Kidney (tissue), 14 donors: Measurements from ENCODE around the gene HOXD3. TPM values are rescaled to one million over a fixed set of nuclear protein-coding genes. Genes with fewer than 3 reads are reported as not detected.
A peak's percentile ranks its signal among the peaks of the same experiment; 100 is the strongest.

Experiments used
- DNase-seq, 5 donors: peaks; one replicate each; pipeline ENCODE4 v3.0.0-alpha.2; 2013 to 2020
- FAIRE-seq: peaks from 2 replicates; lab custom pipeline; 2012; peaks lifted over from hg19 to GRCh38; lab: Jason Lieb, UNC
- H3K27ac ChIP-seq, 2 donors: one replicate each; pipeline ENCODE4 v1.7.0; 2013; ENCODE audit warnings: low read depth in 2 of 2, low read length in 2 of 2, inconsistent platforms in 1 of 2
- H3K27me3 ChIP-seq: one replicate; pipeline ENCODE4 v1.7.1; 2013; ENCODE audit warnings: low read length, inconsistent platforms; ENCODE audit not compliant: control insufficient read depth, insufficient read depth
- H3K36me3 ChIP-seq, 3 donors: one replicate each; pipeline versions ENCODE4 v1.7.0 to v1.7.1; 2013; ENCODE audit warnings: low read length in 3 of 3, control low read depth in 1 of 3, inconsistent platforms in 1 of 3; ENCODE audit not compliant: insufficient read depth in 3 of 3, control insufficient read depth in 2 of 3
- H3K4me1 ChIP-seq, 3 donors: one replicate each; pipeline versions ENCODE4 v1.7.0 to v1.7.1; 2013; ENCODE audit warnings: low read length in 3 of 3, inconsistent platforms in 1 of 3, low read depth in 1 of 3; ENCODE audit not compliant: control insufficient read depth in 2 of 3, insufficient read depth in 2 of 3
- H3K4me3 ChIP-seq, 3 donors: one replicate each; pipeline versions ENCODE4 v1.7.0 to v1.8.1; 2013; ENCODE audit warnings: low read length in 3 of 3, control low read depth in 1 of 3, inconsistent platforms in 1 of 3
- H3K9ac ChIP-seq, 3 donors: one replicate each; pipeline versions ENCODE4 v1.7.0 to v1.7.1; 2013; ENCODE audit warnings: low read length in 3 of 3, control low read depth in 1 of 3, inconsistent platforms in 1 of 3
- H3K9me3 ChIP-seq, 3 donors: one replicate each; pipeline versions ENCODE4 v1.7.0 to v1.7.1; 2013; ENCODE audit warnings: low read length in 3 of 3, control low read depth in 1 of 3, inconsistent platforms in 1 of 3; ENCODE audit not compliant: control insufficient read depth in 2 of 3, insufficient read depth in 1 of 3
- intact Hi-C: fragments of 100-400 bp; cut with DNase I; formaldehyde crosslinking; loops from one replicate; pipeline ENCODE4 v1.11.1; 2022
- polyA plus RNA-seq: library from polyadenylated mRNA; stranded (reverse); fragments of 350-450 nt; fragmentation: Illumina TruSeq; extraction: RNeasy Lipid Tissue Mini Kit (QIAGEN cat#74804); gene quantifications from one replicate; pipeline ENCODE4 v1.2.3, GENCODE V29; 2014; ENCODE audit warnings: low read depth, low replicate concordance; ENCODE audit not compliant: insufficient read depth
- total RNA-seq: library from RNA; stranded (reverse); fragmentation: NEBNext Ultra II Directional; extraction: Animal tissue kit (Norgen Biotek cat#: 25700); gene quantifications from one replicate; pipeline ENCODE4 v1.2.1, GENCODE V29; 2021
- TF ChIP-seq, protein P1 (sequence below): IDR thresholded peaks from 3 replicates; pipeline ENCODE4 v1.5.1; 2012; ENCODE audit warnings: mild to moderate bottlenecking, moderate library complexity, borderline replicate concordance; ENCODE audit not compliant: insufficient read depth; ENCODE audit errors: extremely low read depth
- donor health status: control.
- donor health status: control.
- donor health status: control.
- donor health status: control.
- donor health status: control.
- donor health status: DM: yes; HTN: yes; CAD: no.
- donor health status: Normal renal cell carcinoma (clear cell type).

The HOXD3 gene
- total and polyA plus RNA-seq, 2 donors from 2014 or later: 16.9 to 29.3 TPM

DNA sequence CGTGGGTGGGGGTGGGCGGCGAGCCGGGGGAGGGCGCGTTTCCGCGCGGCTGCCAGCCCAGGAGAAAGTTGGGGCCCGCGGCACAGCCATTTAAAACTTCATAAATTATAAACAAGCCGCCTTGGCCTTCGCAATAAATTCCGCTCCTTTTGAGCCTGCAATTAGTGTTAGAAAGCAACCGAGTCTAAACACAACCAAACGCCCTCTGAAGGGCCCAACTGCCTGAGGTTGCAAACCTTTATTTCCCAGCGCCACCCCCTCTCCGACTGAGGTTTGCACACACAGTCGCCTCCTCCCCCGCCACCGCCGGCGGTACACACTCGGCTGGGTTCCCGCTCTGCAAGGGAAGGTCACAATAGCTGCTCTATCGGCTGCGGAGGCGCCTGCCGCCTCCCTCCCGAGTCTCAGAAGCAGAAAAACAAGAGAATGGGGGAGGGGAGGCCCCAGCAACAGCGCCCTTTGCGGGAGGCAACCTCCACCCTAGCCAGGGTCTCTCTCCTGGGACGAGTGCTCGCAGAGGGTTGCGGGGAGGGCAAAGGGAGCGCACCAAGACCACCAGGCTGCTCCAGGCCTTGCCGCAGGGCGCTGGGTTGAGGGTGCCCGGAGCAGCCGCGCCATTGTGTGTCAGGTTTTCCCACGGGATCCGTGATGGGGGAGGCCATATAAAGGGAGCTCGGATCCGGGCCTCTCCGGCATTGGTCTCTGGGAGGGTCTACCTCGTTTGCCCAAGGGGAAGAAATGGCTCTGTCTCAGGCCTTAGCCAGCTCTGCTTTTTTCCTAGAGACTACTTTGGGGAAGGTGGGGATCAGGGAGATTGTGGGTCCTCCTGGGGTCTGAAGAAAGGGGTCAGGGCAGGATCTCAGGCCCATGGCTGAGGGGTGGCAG lies 18.0 kb downstream of the HOXD3 start:
- Histone ChIP-seq H3K27ac (peak overlapping the region; percentile 86 to 88), H3K36me3 (no peaks in the 10 kb centered on the region), H3K4me1 (peaks cover 4 to 16% (median 12%) of the 10 kb centered on the region in 3 donors), H3K4me3 (peak overlapping the region in 1 of 3 donors; percentile 53), H3K9me3 (no peaks in the 10 kb centered on the region), H3K27me3 (no peaks in the 10 kb centered on the region), H3K9ac (peak overlapping the region in 1 of 3 donors; percentile 77)
- intact Hi-C loops: no loop called here
- TF ChIP-seq, protein P1, sequence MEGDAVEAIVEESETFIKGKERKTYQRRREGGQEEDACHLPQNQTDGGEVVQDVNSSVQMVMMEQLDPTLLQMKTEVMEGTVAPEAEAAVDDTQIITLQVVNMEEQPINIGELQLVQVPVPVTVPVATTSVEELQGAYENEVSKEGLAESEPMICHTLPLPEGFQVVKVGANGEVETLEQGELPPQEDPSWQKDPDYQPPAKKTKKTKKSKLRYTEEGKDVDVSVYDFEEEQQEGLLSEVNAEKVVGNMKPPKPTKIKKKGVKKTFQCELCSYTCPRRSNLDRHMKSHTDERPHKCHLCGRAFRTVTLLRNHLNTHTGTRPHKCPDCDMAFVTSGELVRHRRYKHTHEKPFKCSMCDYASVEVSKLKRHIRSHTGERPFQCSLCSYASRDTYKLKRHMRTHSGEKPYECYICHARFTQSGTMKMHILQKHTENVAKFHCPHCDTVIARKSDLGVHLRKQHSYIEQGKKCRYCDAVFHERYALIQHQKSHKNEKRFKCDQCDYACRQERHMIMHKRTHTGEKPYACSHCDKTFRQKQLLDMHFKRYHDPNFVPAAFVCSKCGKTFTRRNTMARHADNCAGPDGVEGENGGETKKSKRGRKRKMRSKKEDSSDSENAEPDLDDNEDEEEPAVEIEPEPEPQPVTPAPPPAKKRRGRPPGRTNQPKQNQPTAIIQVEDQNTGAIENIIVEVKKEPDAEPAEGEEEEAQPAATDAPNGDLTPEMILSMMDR: no peak
- DNase-seq (peak; percentile 86 to 97 (median 96)), FAIRE-seq (no peak)

DNA sequence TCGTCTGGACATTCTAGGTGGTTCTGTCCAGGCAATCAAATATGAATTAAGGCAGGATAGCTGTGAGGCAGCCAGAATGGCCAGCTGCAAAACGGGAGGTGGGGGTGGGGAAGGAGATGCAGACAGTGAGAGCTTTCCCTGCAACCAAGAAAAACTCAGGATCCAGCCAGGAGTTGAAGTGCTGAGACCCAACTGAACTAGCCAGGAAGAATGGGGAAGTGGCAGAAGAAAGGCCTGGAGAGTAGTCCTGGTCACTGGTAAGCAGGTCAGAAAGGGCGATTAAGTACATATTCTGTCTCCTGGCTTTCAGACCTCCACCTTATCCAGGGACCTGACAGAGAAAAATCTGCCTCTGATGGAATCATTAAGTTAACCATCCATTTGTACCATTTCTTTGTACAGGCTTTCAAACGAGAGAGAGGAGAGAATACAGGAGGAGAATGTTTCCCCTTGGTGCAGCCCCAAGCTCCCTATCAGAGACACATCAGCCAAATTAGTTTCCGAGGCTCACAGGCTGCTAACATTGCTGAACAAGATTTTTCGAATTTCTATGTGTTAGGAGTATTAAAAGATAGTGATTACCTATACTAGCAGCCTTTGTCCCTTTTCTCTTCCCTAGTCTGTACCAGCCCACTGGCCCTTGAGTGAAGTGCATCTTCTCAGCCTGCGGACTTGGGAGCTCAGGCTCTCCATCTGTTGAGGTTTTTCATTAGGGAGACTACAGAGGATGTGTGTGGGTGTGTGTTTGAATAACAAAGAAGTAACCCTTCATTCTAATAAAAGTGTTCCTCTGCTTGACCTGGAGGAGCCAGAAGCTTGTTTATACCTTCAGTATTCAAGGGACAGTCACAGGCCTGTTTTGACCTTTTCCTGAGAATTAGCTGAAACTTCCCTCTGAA lies 18.9 kb downstream of the HOXD3 start:
- peak in 2 of 5 donors; percentile 48 to 60 for DNase-seq
- FAIRE-seq: no peak
- TF ChIP-seq, protein P1: no peak
- H3K4me1 ChIP-seq: peaks cover 3 to 16% (median 11%) of the 10 kb centered on the region in 3 donors
- H3K27me3 ChIP-seq: no peaks in the 10 kb centered on the region
- peak overlapping the region in 1 of 3 donors; percentile 68 for H3K9ac ChIP-seq
- H3K4me3 ChIP-seq: peak overlapping the region in 1 of 3 donors; percentile 53
- intact Hi-C loops: no loop called here
- H3K27ac ChIP-seq: peak overlapping the region; percentile 86 to 88
- H3K36me3 ChIP-seq: no peaks in the 10 kb centered on the region
- H3K9me3 ChIP-seq: no peaks in the 10 kb centered on the region

DNA sequence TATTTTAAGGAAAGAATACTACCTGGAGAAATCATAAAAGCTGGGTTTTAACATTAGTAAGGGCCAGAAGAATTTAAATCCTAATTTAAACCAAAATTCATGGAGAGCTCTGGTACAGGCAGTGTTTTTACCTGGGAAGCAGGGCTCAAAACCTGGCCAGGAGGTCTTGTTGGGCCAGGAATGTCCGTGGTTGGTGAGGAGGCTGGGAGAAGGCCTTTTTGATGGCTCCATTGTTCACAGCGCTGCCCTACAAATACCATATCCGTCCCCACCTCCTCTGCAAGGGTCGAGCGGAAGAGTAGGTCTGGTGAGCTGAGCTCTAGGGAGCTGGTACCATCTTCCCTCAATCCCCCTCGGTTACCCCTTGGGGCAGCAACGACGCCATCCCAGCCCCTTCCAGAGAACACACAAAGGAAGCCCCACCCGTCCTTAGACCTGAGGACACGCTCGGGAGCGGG lies 20.5 kb downstream of the HOXD3 start:
- intact Hi-C loops: no loop called here
- Histone ChIP-seq H3K9me3 (no peaks in the 10 kb centered on the region), H3K4me3 (peak overlapping the region; percentile 39 to 68 (median 49)), H3K36me3 (no peaks in the 10 kb centered on the region), H3K4me1 (peaks cover 3 to 16% (median 9%) of the 10 kb centered on the region in 3 donors), H3K9ac (peak overlapping the region; percentile 23 to 63 (median 24)), H3K27ac (peak overlapping the region; percentile 82 to 89), H3K27me3 (no peaks in the 10 kb centered on the region)
- TF ChIP-seq, protein P1: no peak
- FAIRE-seq (no peak), DNase-seq (peak in 1 of 5 donors; percentile 76)
